Caco-2 (cell line): Measurements from ENCODE around the gene OR5D14. TPM values are rescaled to one million over a fixed set of nuclear protein-coding genes. Genes with fewer than 3 reads are reported as not detected.

ENCODE experiments used
- Bru-seq: library from RNA; stranded (reverse); fragments of 400-500 nt; gene quantifications from one replicate; lab custom pipeline; 2021; lab: Mats Ljungman, UMichigan
- BruChase-seq, 2 experiments: library from RNA; stranded (reverse); fragments of 400-500 nt; gene quantifications; one replicate each; lab custom pipeline; 2021; lab: Mats Ljungman, UMichigan
- BruUV-seq: library from RNA; stranded (reverse); fragments of 400-500 nt; replicated peaks from 2 replicates; lab custom pipeline; 2021; lab: Mats Ljungman, UMichigan
- CTCF ChIA-PET: fragments of 300-600 bp; sonication (Branson Sonifier 250); formaldehyde crosslinking; loops from one replicate; lab custom pipeline; 2022; ENCODE audit warnings: antibody characterized with exemption; lab: Charles Lee
- POLR2A ChIA-PET: fragments of 300-600 bp; sonication (Branson Sonifier 250); formaldehyde crosslinking; loops from one replicate; lab custom pipeline; 2022; ENCODE audit warnings: antibody characterized with exemption; lab: Charles Lee
- DNase-seq, 2 experiments: peaks; one replicate each; pipeline versions ENCODE4 v3.0.0 to v3.0.0-alpha.2; 2020 to 2022
- H3K27me3 ChIP-seq: replicated peaks from 2 replicates; pipeline ENCODE4 v1.6.0; 2011; ENCODE audit warnings: low read length; ENCODE audit not compliant: control insufficient read depth, insufficient read depth
- H3K36me3 ChIP-seq: 2 replicates; pipeline ENCODE4 v1.5.1; 2011; ENCODE audit warnings: low read length; ENCODE audit not compliant: control insufficient read depth, insufficient read depth
- H3K4me1 ChIP-seq: fragments of 250-450 bp; sonication (Bioruptor Pico); 2 replicates; pipeline ENCODE4 v1.5.1; 2020; ENCODE audit warnings: mild to moderate bottlenecking
- H3K4me3 ChIP-seq: 2 replicates; pipeline ENCODE4 v1.5.1; 2011; ENCODE audit warnings: low read depth, mild to moderate bottlenecking, control low read depth, low read length
- H3K9me3 ChIP-seq: fragments of 250-450 bp; sonication (Bioruptor Pico); 2 replicates; pipeline ENCODE4 v1.5.1; 2020; ENCODE audit warnings: mild to moderate bottlenecking, moderate library complexity
- H3K27ac Mint-ChIP-seq: one replicate; pipeline ENCODE4 v1.8.0; 2022; ENCODE audit warnings: mixed read lengths; ENCODE audit not compliant: unreplicated experiment
- H3K27me3 Mint-ChIP-seq: one replicate; pipeline ENCODE4 v1.8.0; 2022; ENCODE audit warnings: mixed read lengths; ENCODE audit not compliant: insufficient read depth, unreplicated experiment
- H3K36me3 Mint-ChIP-seq: one replicate; pipeline ENCODE4 v1.8.0; 2022; ENCODE audit warnings: mild to moderate bottlenecking, mixed read lengths; ENCODE audit not compliant: insufficient read depth, unreplicated experiment
- H3K4me1 Mint-ChIP-seq: one replicate; pipeline ENCODE4 v1.8.0; 2022; ENCODE audit warnings: low read depth, mixed read lengths; ENCODE audit not compliant: unreplicated experiment
- H3K4me3 Mint-ChIP-seq: one replicate; pipeline ENCODE4 v1.8.0; 2022; ENCODE audit warnings: mild to moderate bottlenecking, moderate library complexity, mixed read lengths; ENCODE audit not compliant: unreplicated experiment
- H3K9me3 Mint-ChIP-seq: one replicate; pipeline ENCODE4 v1.8.0; 2022; ENCODE audit warnings: mixed read lengths; ENCODE audit not compliant: unreplicated experiment
- CTCF ChIP-seq, 2 experiments: fragments of 200-600 bp in 1 of 2; IDR thresholded peaks; 1 replicate in 1 of 2; 2 replicates in 1 of 2; pipeline versions ENCODE4 v1.5.1 to v1.8.0; 2011 to 2022; ENCODE audit warnings: antibody characterized with exemption in 1 of 2, control low read depth in 1 of 2, inconsistent platforms in 1 of 2, low read depth in 1 of 2, low read length in 1 of 2, mild to moderate bottlenecking in 1 of 2, moderate library complexity in 1 of 2; ENCODE audit not compliant: insufficient read depth in 1 of 2, severe bottlenecking in 1 of 2, unreplicated experiment in 1 of 2
- intact Hi-C: fragments of 100-400 bp; cut with micrococcal nuclease; formaldehyde crosslinking; loops from one replicate; pipeline ENCODE4 v1.10.0; 2022; ENCODE audit not compliant: unreplicated experiment
- long read RNA-seq: library from polyadenylated mRNA; stranded (forward); transcript quantifications from one replicate; pipeline ENCODE4 v2.0.0, GENCODE V29; 2022
- total RNA-seq: library from RNA; stranded (reverse); gene quantifications from 2 replicates; pipeline ENCODE4 v1.2.3, GENCODE V29; 2022

Gene OR5D14
- total RNA-seq (not detected in 2 replicates), Bru-seq, nascent RNA (not detected), BruChase-seq, experiment 1, labeled RNA remaining after a 2-hour chase (not detected), BruChase-seq, experiment 2, labeled RNA remaining after a 6-hour chase (not detected)
- long read RNA-seq: 0 reads

- Histone ChIP-seq H3K4me1 (no peaks in the 10 kb centered on the region), H3K4me3 (no peak within 1 kb of the TSS), H3K27me3 (no peaks in the 10 kb centered on the region), H3K36me3 (no peaks in the 10 kb centered on the region), H3K9me3 (no peaks in the 10 kb centered on the region)
- Mint-ChIP-seq H3K36me3 (no peaks in the 10 kb centered on the region), H3K4me1 (no peaks in the 10 kb centered on the region), H3K9me3 (no peaks in the 10 kb centered on the region), H3K4me3 (no peak within 1 kb of the TSS), H3K27me3 (no peaks in the 10 kb centered on the region), H3K27ac (no peak within 1 kb of the TSS)
- no peak for TF ChIP-seq CTCF (IDR thresholded peaks at IDR 0.05; ENCODE audit: insufficient read depth in 1 of 2, low read depth in 1 of 2, low read length in 1 of 2, severe bottlenecking in 1 of 2, unreplicated experiment in 1 of 2)
- CTCF ChIA-PET: no interaction called here
- POLR2A ChIA-PET: no interaction called here
- intact Hi-C loops: no loop called here
- no TSS peak for BruUV-seq
- DNase-seq: no peak
Observed at GRCh38 chr11:55795256-55795655, at the start of gene OR5D14. OR5D14 (plus strand) TSS chr11:55795556; CDS start chr11:55795556, 0 bp downstream.

GRCh38 chr11:55773138-55773537, 22.2 kb upstream of the OR5D14 start, which contains the start of gene OR5D13:
OR5D13 (plus strand) TSS chr11:55773438; CDS start chr11:55773438, 0 bp downstream.
- H3K9me3 ChIP-seq: no peaks in the 10 kb centered on the region

GRCh38 chr11:55791606-55792005, 3.8 kb upstream of the OR5D14 start:
- no peak overlapping the region for H3K4me3 ChIP-seq
- H3K4me3 Mint-ChIP-seq: no peak overlapping the region
- intact Hi-C loops: no loop called here
- BruUV-seq: no TSS peak
- H3K9me3 Mint-ChIP-seq: no peaks in the 10 kb centered on the region
- no peaks in the 10 kb centered on the region for H3K9me3 ChIP-seq
- no peaks in the 10 kb centered on the region for H3K4me1 Mint-ChIP-seq
- CTCF ChIA-PET: no interaction called here
- H3K4me1 ChIP-seq: no peaks in the 10 kb centered on the region
- no peak for TF ChIP-seq CTCF (IDR thresholded peaks at IDR 0.05; ENCODE audit: insufficient read depth in 1 of 2, low read depth in 1 of 2, low read length in 1 of 2, severe bottlenecking in 1 of 2, unreplicated experiment in 1 of 2)
- H3K36me3 Mint-ChIP-seq: no peaks in the 10 kb centered on the region
- POLR2A ChIA-PET: no interaction called here
- H3K27me3 ChIP-seq: no peaks in the 10 kb centered on the region
- no peaks in the 10 kb centered on the region for H3K36me3 ChIP-seq
- H3K27ac Mint-ChIP-seq: no peak overlapping the region
- DNase-seq: no peak
- peaks cover 4% of the 10 kb centered on the region for H3K27me3 Mint-ChIP-seq

More at GRCh38 chr11:55773138-55773537, 22.2 kb upstream of the OR5D14 start, which contains the start of gene OR5D13:
- intact Hi-C loops: no loop called here
- no peaks in the 10 kb centered on the region for H3K27me3 Mint-ChIP-seq
- Histone ChIP-seq H3K36me3 (no peaks in the 10 kb centered on the region), H3K4me3 (no peak within 1 kb of the TSS), H3K4me1 (no peaks in the 10 kb centered on the region), H3K27me3 (no peaks in the 10 kb centered on the region)
- BruUV-seq: no TSS peak
- POLR2A ChIA-PET: no interaction called here
- H3K4me1 Mint-ChIP-seq: no peaks in the 10 kb centered on the region
- no peaks in the 10 kb centered on the region for H3K36me3 Mint-ChIP-seq
- no peaks in the 10 kb centered on the region for H3K9me3 Mint-ChIP-seq
- CTCF ChIA-PET: no interaction called here
- TF ChIP-seq CTCF (IDR thresholded peaks at IDR 0.05; ENCODE audit: insufficient read depth in 1 of 2, low read depth in 1 of 2, low read length in 1 of 2, severe bottlenecking in 1 of 2, unreplicated experiment in 1 of 2): no peak
- H3K27ac Mint-ChIP-seq: no peak within 1 kb of the TSS
- H3K4me3 Mint-ChIP-seq: no peak within 1 kb of the TSS
- no peak for DNase-seq
